GF-D8 (cell line): ENCODE results near the gene WNK2.

Experiments
- DNase-seq: peaks from one replicate; lab custom pipeline; 2025; lab: John Stamatoyannopoulos, UW

The WNK2 gene

DNA sequence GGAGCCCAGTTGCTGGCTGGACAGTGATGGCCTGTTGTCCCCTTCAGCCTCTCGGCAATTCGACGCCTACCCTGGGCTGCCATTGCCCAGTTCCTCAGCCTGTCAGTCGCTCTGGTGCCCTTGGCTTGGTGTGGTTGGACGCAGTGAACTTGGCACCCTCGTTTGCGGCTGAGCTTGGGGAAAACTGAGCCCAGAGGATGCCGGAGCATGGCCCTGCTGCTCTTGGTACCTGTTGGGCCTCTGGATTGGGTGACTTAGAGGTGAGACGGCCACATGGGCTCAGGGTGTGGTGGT lies 16.5 kb downstream of the WNK2 start:
- no peak for DNase-seq

DNA sequence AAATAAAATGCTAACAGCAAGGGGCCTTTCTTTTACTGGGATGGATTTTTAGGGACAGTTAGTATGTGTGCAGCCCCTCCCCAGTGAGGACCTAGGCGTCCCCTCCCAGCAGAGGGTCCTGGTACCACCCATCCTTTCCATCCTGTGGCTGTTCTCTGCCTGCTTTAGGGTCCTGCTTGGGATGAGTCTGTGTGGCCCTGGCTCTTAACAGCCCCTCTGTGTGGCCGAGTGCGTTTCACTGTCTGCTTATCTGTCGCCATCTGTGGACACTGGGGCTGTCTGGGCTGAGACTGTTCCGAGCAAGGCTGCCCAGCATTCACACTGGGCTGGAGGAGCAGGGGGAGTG lies 17.0 kb downstream of the WNK2 start:
- DNase-seq = no peak

DNA sequence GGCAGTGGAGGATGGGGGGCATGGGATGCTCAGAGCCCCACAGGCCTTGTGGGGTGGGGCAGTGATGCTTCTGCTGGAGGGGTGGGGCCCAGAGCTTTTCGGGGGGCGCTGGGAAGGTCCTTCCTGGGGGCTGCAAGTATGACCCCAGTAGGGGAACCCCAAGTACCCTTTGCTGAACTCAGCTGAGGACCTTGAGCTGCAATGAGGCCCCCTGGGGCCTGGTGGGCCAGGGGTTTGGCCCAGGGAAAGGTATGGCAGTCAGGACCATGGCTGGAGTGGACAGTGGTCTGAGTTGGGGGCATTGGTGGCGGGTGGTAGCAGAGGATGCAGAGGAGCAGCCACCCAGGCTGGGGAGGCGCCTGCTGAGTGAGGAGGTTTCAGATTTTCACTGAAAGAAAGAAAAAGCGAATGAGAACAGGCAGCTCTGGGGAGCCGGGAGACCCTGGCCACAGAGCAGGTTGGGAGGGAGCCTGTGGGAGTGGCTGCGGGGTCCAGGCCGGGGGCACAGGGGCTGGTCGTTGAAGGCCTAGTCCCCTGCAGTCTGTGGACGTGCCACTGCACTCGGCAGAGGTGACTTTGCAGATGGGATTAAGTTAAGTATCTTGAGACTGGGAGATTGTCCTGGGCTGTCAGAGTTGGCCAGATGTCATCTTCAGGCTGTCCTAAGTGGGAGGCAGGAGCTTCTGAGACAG lies 19.2 kb downstream of the WNK2 start:
- DNase-seq = no peak

DNA sequence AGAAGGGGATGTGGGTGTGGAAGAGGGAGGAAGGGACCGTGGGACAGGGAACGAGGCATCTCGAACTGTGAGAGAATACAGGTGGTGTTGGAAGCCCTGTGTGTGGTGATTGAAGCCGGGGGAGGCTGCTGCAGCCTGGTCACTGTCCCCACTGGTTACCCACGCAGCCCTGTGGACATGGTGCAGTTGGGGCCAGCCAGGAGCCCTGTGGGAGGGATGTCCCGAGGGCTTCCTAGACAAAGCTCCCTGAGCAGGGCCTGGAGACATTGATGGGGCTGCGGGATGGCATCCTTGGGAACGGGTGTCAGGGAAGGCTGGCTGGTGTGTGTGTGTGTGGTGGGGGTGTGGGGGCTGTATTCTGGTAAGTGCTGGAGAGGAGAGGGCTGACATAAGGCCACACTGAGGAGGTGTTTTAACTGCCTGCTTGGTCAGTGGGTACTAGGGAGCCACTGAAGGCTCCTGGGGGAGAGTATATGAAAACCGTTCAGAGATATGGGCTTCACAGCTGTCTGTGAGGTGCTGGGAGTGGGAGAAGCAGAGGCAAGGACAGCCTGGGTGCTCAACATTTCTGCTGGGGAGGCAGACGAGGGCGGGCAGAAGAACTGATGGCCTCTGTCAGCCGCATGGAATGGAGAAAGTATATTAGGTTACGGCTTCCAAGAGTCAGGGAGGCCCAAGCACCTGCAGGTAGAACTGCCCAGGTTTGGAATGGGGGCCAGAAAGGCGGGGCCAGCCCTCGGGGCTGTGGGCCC lies 20.0 kb downstream of the WNK2 start:
- DNase-seq = no peak

DNA sequence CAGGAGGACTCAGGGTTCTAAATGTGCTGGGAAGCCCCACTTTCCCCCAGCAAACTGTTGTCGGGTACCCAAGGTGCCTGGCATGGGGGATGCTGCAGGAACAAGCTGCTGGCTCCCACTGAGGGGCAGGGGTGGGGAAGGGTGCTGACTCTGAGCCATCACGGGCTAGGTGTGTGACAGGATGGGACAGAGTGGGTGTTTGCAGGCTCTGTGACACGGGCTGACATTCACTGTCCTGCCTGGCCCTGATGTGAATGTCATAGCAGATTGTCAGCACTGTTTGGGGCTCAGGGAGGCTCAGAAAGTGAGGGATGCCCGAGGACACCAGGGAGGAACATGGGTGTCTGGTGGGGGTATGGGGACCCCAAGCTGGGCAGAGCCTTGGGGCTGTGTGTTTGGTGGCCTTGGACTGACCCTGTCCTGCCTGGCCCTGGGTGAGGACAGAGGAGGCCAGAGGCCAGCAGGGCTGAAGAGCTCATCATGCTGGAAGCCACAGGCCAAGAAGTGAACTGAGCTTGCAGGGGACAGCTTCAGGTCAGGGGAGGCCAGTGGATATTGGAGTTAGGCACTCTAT lies 20.6 kb downstream of the WNK2 start:
- DNase-seq = no peak

DNA sequence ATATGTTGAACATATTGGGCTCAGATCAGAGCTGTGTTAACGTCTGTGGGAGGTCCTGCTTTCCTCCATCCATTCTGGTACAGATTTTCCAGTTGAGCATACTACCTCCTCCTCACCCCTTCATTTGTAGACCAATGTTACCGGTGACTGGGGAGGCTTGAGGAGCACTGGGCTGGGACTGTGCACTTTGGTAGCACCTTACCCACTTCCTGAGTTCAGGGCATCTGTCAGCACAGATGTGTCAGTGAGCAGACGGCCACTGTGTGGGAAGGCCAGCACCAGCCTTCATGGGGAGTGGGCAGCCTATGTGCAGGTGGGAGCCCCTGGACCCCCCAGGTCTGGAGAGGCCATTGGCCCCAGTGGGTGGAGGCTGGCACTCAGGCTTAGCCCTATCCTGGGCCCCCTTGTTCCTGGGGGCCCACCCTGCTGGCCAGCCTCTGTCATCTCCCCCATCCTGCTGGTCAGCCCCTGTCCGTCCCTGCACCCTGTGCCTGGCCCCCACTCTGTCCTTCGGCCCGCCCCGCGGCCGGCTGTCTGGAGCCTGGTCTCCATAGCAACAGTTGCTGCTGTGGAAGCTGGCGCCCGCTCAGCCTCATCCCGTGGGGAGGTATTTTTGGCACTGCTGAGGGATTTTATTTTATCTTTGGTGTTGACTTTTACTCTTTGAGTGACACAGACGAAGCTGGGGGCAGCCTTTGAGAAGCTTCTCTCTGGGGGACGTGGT lies 21.3 kb downstream of the WNK2 start:
- DNase-seq = no peak

DNA sequence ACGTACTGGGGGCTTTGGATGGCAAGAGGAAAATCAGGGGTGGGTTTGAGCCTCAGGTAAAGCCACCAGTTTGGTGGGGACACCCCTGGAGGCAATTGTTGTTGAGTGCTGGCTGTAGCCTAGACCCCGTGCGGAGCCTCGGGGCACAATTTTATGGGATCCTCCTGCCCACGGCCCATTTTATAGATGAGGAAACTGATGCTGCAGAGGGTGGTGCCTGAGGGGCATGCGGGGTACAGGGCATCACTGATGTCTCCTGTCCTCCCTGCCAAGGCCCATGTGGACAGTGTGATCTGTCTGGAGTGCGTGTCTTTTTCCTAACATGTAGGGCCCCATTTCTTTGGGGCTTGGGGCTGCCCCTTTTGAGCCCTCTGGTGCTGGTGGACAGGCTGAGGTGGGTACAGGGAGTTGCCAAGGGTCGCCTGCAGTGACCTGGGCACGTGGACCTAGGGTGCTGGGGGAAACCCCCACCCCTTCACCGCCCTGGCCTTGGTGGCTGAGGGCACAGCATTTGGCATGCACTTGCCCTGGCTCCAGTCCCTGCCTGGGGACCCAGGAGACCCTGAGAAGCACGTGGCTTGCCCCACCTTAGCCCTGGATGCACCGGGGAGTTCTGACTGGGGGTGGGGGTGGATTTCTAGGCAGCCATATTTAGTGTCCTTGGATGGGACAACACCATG lies 22.1 kb downstream of the WNK2 start:
- no peak for DNase-seq

DNA sequence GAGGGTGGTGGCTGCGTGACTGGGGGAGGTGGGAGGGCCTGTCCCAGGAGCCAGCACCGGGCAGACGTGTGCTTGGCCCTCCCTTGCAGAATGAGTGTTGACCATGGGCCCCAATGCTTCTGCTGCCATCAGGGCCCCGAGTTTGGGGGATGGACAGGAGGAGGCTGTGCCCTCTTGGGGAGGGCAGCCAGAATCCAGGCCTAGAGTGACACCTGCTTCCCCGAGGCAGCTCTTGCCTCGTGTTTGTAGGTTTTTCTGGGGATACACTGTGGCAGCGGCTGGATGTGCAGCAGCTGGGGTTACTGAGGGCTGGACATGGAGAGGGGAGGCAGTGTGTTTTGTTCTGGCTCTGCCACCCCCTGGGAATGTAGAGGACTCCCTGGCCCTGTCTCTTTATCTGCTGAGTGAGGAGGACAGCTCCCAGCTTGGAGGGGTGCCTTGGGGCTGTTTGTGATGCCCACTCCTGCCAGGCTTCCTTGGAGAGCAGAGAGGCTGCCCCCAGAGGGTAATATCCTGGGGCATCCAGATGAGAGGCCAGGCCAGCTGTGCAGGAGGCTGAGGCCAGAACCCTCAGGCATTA lies 22.7 kb downstream of the WNK2 start:
- no peak for DNase-seq

DNA sequence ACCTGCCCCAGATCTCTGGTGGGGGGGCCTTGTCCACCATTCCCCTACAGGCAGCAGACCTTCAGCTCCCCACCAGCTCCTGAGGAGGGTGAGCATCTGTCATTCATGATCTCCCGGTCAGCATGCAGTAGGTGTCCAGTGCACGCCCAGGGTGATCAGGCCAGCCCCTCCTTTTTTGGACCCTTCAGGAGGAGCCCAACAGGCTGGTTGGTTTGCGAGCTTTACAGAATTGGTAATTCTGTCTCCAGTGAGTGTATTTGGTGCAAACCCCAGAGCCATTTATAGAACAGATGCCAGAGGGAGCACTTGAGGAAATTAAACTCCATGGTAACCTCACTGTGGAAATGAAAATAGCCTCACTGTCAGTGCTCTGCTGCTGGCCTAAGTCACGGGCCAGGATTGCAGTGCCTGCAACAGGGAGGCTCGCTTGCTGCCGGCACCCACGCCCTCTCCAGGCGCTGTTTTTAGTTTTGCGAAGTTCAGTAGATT lies 23.4 kb downstream of the WNK2 start:
- DNase-seq = no peak

DNA sequence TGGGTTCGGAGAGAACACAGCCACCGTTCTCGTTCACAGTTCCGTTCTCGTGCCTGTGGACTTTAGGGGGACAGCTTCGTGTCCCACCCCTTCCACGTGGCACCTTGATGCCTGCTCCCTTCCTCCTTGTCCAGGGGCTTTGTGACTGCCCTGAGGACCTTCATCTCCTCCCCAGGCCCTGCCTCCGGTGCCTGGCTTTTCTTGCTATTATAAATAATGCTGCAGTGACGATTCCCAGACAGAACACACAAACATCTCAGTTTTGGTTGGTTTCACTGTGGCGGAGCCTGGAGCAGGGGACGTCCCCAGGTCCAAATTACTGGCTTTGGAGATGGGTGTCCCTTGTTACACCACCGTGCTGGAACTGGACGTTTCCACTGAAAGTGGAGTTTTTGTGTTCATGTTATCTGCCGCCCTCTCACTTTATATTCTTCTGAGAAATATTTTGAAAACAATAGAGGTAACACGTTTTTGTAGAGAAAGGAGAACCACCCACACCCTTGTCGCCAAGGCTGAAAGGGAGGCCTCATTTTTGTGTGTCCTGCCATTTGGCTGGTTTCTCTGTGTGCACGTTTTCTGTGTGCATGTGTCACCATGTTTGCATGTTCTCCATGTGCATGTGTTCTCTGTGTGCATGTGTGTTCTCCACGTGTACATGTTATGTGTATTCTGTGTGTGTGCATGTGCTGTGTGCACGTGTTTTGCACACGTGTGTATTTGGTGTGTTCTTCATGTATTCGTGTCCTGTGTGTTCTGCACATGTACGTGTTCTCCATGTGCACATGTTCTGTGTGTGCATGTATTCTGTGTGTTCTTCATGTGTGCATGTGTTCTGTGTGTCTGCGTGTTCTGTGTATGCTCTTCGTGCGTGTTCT lies 24.2 kb downstream of the WNK2 start:
- DNase-seq = no peak

DNA sequence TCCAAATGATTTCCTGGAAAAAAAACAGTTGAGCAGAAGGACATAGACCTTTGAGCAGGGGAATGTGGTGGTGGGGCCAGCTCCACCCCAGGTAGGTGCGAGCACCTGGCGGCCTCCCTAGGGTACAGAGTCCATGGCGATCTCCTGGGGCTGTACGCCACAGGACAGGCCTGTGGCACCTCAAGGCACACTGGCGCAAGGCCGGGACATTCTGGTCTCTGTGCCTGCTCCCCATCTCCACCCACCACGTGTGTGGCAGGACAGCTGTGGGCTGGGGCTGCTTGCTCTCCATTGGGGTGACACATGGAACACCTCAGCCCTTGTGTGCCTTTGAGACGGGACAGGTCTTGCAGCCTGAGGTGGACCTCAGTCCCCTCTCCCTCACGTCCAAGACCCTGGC lies 25.2 kb downstream of the WNK2 start:
- no peak for DNase-seq

DNA sequence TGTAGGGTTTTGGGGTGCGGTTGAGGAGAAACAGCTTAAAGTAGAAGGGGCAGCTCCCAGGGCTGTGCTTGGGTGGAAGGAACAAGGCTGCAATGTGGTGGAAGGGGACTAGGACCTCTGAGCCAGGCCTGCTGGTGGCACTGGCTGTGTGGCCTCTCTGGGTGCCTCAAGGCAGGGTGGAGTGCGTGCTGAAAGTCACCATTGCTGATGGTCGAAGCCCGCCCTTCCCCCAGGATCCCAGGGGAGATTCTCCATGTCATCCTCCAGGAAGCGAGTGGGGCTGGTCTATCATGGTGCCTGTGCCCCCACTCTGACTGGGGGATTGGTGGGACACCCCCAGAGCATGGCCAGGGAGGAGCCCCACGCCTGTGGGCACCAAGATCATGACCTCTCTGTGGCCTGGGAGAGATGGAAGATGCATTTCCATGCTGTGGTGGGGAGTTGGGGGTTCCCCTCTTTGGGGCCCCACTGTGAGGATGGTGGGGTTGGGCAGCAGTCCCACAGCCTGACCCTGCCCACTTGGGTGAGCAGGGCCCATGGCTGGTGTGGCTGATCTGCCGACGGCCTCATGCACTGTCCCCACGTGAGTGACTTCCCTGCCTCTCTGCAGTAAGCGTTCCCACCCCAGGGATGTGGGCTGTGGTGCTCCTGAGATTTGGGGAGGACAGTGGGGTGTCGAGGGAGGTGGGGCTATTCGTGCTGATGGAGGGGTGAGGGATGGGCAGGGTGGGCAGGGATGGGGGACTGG lies 25.8 kb downstream of the WNK2 start:
- DNase-seq = no peak

DNA sequence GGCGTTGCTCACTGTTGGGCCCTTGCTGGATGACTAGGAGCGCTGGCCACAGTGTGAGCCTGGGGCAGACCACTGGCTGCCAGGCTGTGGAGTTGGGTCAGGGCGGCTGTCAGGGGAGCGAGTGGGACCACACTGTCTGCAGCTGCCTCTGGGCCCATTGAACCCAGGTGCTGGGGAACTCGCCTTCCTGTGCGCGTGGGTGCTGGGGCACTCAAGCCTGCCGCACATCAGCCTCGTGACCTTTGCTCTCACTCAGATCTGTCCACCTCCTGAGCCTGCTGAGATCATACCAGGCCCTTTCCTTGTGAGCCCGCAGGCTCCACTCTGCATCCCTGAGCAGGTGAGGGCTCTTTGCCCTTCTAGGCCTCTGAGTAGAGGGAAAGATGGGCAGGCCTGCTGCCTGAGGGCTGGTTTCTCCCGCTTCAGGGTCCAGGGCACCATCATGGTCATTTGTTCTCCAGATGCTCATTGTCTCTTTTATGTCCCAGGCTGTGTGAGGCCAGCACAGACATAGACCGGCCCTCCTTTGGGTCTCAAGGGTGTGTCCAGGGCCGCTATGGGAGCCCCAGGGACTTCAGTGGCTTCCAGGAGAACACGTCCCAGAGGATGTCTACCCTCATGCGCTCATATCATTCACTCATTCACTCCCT lies 26.5 kb downstream of the WNK2 start:
- no peak for DNase-seq

DNA sequence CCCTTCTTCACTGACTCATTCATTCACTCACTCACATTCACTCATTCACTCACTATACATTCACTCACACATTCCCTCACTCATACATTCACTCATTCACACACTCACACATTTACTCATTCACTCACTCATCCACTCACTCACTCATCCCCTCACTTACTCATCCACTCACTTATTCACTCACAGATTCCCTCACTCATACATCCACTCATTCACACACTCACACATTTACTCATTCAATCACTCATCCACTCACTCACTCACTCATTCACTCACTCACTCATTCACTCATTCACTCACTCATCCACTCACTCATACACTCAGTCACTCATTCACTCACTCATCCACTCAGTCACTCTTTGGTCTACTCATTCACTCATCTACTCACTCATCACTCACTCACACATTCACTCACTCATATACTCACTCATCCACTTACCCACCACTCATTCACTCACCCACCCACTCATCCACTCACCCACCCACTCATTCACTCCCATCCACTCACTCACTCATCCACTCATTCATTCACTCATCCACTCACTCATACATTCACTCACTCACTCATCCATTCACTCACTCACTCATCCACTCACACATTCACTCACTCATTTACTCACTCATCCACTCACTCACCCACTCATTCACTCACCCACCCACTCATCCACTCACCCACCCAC lies 27.2 kb downstream of the WNK2 start:
- DNase-seq = no peak

DNA sequence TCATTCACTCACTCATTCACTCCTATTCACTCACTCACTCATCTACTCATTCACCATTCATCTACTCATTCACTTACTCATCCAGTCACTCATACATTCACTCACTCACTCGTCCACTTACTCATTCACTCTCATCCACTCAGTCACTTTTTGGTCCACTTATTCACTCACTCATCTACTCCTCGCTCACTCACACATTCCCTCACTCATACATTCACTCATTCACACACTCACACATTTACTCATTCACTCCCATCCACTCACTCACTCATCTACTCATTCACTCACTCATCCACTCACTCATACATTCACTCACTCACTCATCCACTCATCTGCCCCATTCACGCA lies 27.7 kb downstream of the WNK2 start:
- no peak for DNase-seq

DNA sequence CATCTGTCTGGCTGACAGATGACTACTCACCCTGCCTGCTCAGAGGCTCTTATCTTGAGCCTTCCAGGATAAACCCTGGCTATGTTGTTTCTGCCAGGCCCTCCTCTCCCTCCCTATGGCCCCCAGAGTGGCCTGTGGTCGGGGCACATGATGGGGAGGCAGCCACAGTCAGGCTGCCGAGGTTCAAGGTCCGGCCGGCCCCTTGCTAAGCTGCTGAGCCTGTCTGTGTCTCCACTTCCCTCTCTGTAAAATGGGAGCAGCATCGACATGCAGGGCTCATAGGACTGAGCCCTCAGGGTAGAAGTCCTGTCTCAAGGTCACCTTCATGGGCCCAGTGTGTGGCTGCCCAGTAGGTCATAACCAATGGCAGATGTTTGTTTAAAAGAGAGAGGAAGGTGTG lies 28.5 kb downstream of the WNK2 start:
- DNase-seq = no peak

DNA sequence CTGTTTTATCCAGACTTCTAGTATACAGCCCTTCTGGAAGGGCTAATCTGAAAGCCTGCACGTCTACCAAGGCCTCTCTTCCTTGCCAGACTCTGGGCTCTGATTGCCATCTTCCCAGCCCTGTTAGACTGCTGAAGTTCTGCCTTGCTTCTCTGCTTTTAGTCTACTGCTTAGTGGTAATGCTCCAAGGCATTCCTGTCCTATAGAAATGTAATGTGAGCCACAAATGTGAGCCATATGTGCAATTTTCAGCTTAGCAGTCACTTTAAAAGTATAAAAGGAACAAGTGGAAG lies 32.1 kb downstream of the WNK2 start:
- DNase-seq = no peak

DNA sequence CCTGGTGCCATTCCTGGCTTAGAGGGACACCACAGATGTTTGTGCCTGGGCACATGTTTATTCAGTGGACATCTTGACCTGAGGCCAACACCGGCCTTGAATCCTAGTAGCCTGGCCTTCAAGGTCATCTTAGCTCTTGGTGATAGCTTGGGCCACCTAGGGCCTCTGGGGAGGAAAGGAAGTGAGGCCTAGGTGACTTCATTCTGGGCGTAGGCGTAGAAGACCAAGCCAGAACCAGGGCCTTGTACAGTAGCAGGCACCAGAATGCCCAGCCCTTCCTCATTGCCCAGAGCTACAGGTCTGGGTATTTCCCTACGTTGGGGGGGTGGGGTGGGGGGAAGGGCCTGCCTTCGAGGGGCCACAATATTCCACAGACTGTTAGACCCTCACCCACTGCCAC lies 33.8 kb downstream of the WNK2 start:
- DNase-seq = no peak

DNA sequence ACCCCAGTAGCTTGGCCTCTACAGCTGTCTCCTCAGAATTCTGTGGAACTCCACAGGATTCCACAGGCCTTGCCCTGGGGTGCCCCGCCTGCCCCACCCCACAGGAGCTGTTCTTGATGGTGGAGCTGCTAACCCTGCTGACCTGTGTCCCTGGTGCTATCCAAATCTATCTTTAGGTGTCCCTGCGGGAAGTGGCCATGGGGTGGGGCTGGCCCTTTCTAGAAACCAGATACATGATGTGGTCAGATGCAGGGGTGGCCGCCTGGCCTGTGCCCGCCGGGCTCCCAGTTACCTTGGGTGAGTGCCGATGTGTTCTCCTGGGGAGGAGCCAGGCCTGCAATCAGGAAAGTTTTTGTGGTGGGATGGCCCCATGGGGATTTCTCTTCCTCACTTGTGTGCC lies 34.2 kb downstream of the WNK2 start:
- DNase-seq = no peak
